Cardiac septum (tissue), 1 donor: ENCODE measurements around the gene NGFR. TPM values are rescaled to one million over a fixed set of nuclear protein-coding genes. Genes with fewer than 3 reads are reported as not detected.
"Not testable (repeated sequence)": the region's sequence is repeated elsewhere in the genome, so short reads cannot be mapped to it uniquely, and the experiment has no call there.

Source experiments
- DNase-seq: peaks from one replicate; pipeline ENCODE4 v3.0.0-alpha.2; 2020; ENCODE audit warnings: low spot score
- intact Hi-C: fragments of 100-400 bp; cut with DNase I; formaldehyde crosslinking; loops from one replicate; pipeline ENCODE4 v1.14.0; 2022
- total RNA-seq: library from RNA; stranded (reverse); fragmentation: NEBNext Ultra II Directional; extraction: Animal tissue kit (Norgen Biotek cat#: 25700); gene quantifications from one replicate; pipeline ENCODE4 v1.2.1, GENCODE V29; 2021
- donor health status: DM: no; HTN: no; CAD: no.

Gene NGFR
- total RNA-seq, 1 donor from 2014 or later = 9.9 TPM

- intact Hi-C loops = no loop called here
- peak; percentile 74 for DNase-seq
These were observed 31.0 kb downstream of the NGFR start for GRCh38 chr17:49525831-49526741.

GRCh38 chr17:49527927-49528651 is 33.0 kb downstream of the NGFR start:
- intact Hi-C loops = no loop called here

DNA sequence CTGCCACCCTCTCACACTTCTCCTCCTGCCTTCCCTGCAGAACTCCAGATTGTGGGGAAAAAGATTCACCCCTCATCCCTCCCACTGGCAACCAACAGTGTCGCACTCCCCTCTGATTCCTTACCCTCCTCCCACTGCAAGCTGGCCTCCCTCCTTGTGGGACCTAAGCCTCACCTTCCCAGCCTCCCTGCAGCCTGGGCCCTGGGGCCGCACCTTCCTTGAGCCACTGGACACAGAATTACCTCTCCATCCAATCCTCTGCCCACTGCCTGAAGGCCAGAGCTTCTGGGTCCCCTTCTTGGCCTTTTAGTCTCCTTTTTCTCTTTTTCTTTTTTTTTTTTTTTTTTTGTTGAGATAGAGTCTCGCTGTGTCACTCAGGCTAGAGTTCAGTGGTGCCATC is 33.9 kb downstream of the NGFR start:
- intact Hi-C loops = no loop called here
- DNase-seq = peak; percentile 31

More at GRCh38 chr17:49527927-49528651, 33.0 kb downstream of the NGFR start:
- DNase-seq = peak; percentile 35

DNA sequence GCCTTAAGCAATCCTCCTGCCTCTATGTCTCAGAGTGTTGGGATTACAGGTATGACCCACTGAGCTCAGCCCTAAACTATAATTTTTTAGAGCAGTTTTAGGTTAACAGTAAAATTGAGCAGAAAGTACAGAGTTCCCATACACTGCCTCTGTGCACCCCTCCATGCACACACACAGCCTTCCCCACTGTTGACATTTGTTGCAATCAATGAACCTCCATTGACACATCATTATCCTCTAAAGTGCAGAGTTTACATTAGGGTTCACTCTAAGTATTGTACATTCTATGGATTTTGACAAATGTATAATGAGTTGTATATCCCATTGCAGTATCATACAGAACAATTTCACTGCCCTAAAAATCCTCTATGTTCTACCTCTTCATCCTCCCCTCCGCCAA is 35.0 kb downstream of the NGFR start:
- intact Hi-C loops = no loop called here
- DNase-seq = no peak

DNA sequence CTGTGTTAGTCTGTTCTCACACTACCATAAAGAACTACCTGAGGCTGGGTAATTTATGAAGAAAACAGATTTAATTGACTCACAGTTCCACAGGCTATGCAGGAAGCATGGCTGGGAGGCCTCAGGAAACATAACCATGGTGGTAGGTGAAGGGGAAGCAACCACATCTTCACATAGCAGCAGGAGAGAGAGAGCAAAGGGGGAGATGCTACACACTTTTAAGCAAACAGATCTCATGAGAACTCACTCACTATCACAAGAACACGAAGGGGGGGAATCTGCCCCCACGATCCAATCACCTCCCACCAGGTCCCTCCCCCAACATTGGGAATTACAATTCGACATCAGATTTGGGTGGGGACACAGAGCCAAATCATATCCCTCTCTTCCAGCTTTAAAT is 48.8 kb downstream of the NGFR start:
- intact Hi-C loops = no loop called here

DNA sequence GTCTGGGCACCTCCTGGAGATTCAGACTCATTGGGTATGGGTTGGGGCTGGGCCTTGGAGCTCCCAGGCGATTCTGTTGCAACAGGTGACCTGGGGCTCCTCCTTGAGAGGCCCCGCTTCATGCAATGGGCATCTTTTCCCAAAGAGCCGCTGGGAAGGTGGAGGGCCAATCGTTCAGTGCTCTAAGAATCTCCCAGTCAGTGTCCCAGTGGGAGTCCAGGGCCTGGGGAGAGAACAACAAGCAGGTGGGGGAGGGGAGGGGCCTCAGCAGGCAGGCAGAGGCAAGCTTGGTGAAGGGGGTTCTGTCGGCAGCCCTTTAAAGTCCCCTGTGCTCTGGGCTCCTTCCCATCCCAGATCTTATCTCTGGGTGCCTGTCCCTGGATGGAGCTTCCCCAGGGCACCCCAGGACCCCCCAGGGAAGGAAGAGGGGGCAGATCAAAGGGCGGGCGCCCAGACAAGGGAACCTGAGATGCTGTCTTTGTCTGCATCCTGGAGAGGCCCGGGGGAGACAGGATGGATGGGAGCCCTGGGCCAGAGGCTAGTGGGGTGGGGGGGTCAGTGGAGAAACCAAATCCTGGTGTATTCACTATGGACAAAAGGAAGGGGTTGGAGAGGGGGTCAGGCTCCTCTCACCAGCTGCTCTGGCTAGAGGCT is 50.0 kb downstream of the NGFR start:
- intact Hi-C loops = loop anchor here (5.0 kb wide), 1 partner anchor 33 kb away; no protein-coding TSS in a partner anchor
- DNase-seq = peak; percentile 10

More for the DNA sequence above, 48.8 kb downstream of the NGFR start:
- DNase-seq = peak; percentile 5

DNA sequence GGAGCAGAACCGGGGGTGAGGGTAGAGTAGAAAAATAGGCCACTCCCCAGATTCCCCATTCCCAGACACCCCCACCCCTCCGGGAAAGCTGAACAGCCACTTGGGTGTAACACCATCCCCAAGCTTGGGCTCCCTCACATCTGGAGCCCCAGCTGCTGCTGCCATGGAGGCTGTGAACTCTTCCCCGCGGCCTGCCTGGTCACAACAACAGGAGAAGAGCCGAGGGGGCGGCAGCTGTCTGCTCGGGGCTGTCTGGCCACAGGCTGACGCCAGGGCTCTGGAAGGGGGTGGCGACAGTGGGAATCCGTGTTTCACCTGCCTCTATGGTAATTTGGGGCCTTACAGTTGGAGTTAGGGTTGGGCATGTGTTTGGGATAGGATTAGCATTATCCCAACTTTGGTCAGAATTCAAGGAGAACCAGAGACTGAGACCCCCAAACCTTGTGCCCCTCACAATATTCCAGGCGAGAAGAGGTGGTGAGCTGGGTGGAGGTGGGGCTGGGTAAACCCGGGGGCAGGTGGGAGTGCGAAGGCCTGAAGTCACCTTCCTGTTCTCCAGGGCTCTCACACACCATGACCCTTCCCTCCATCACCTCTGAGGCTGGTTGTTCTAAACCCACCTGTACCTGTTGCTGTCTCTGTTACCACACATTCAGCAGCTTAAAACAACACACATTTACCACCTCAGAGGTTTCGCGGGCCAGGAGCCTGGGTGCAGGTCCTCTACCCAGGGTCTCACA is 50.9 kb downstream of the NGFR start:
- DNase-seq = peak; percentile 61
- intact Hi-C loops = loop anchor here (5.0 kb wide), 1 partner anchor 34 kb away; no protein-coding TSS in a partner anchor

- peak; percentile 68 for DNase-seq
- intact Hi-C loops = loop anchor here (5.0 kb wide), 1 partner anchor 35 kb away; no protein-coding TSS in a partner anchor
These were observed 51.7 kb downstream of the NGFR start for GRCh38 chr17:49546546-49547535.

GRCh38 chr17:49547566-49547965 is 52.5 kb downstream of the NGFR start:
- intact Hi-C loops = loop anchor here (5.0 kb wide), 1 partner anchor 35 kb away; no protein-coding TSS in a partner anchor
- DNase-seq = peak; percentile 78

- peak; percentile 68 for DNase-seq
- intact Hi-C loops = loop anchor here (2.0 to 5.0 kb wide), 2 partner anchors 36 to 113 kb away; no protein-coding TSS in a partner anchor
These were observed 53.0 kb downstream of the NGFR start for GRCh38 chr17:49548051-49548505.

DNA sequence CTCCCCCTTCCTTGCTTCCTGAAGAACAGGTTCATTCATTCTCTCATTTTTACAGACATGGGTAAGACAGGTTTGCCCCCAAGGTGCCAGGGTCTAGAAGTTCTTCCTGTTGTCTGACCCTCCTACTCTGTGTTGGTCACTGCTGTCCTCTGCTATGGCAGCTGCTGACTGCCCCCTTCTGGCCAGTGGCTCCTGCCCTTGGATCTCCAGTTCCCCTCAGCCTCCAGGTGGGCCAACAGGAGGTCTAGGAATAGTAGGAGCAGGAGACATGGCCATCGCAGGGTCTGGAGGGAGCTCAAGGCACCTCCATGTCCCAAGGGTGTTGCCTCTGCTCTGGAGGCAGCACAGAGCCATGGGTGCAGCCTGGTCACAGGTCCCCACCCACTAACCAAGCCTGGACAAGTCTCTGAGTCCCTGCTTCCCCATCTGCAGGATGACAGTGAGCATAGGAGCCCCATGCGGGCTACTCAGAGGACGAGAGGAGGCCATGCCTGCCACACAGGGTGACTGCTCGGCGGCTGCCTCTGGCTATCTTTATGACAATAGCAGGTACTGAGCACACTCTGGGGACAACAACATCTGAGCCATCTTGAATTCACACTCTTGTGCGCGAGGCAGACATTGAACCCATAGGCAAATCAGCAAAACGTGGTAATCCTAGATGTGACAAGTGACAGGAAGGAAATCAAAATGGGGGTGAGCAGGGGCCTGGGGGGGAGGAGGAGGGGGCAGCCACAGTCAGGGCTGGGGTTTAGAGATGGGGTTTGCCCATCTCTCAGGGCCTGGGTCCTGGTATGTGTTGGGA is 53.6 kb downstream of the NGFR start:
- peak; percentile 76 for DNase-seq
- intact Hi-C loops = loop anchor here (2.0 to 5.0 kb wide), 2 partner anchors 36 to 114 kb away; no protein-coding TSS in a partner anchor

GRCh38 chr17:49549311-49549605 is 54.2 kb downstream of the NGFR start:
- intact Hi-C loops = loop anchor here (2.0 to 5.0 kb wide), 2 partner anchors 37 to 114 kb away; no protein-coding TSS in a partner anchor
- peak; percentile 51 for DNase-seq

DNA sequence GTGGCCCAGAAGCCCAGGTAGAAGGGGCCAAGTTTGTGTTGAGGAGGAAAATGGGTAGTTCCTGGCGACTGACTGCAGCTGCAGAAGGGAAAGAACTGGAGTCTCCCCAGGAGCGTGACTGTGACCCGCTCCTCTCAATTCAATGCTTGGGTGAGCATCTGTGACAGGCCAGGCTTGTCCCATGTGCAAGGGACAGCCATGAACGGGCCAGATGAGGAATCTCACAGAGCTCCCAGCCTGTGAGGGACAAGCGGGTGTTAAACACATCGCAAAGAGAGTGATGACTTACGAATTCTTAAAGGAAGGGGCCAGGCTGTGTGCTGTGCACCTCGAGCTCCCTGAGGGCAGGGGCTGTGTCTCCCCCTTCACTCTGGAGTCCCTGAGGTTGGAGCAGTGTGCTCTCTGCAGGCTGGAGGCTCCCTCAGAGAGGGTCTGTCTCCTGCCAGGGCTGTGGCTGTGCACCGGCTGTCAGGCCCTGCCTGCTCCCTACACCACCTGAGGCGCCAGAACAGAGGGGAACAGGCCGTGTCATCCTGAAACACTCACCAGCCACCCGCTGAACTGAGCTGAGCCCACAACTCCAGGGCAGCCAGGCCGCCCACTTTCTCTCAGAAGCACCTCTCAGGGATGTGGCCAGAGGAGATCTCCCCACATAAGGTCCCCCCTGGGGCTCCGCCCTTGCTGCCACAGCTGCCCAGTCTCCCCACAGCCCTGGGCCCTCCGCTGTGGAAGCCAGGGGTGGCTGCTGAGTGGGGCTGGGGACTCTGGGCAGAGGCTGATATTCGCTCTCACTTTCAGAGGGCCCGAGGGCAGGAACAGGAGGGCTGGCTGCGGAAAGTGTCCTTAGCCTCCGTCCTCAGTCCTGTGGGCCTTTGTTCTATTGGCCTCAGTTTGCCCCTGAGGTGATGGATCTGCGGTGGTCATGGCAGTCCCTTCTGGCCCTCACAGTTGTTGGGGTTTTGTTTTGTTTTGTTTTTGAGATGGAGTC is 54.9 kb downstream of the NGFR start:
- intact Hi-C loops = loop anchor here (2.0 to 5.0 kb wide), 2 partner anchors 38 to 115 kb away; no protein-coding TSS in a partner anchor

DNA sequence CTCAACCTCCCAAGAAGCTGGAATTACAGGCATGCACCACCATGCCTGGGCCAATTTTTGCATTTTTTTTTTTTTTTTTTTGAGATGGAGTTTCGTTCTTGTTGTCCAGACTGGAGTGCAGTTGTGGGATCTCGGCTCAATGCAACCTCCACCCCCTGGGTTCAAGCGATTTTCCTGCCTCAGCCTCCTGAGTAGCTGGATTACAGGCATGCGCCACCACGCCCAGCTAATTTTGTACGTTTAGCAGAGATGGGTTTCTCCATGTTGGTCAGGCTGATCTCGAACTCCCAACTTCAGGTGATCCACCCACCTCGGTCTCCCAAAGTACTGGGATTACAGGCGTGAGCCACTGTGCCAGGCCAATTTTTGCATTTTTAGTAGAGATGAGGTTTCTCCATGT is 55.7 kb downstream of the NGFR start:
- DNase-seq = peak; percentile 5
- intact Hi-C loops = not testable (repeated sequence)

More for the DNA sequence above, 54.9 kb downstream of the NGFR start:
- DNase-seq = peak; percentile 69

- DNase-seq = peak; percentile 62
- intact Hi-C loops = no loop called here
These were observed 56.4 kb downstream of the NGFR start for GRCh38 chr17:49551221-49552069.
